Epithelial cell of proximal tubule (primary cell): Measurements from ENCODE around the gene SLC34A2. TPM values are rescaled to one million over a fixed set of nuclear protein-coding genes. Genes with fewer than 3 reads are reported as not detected.
"Not testable (repeated sequence)": the region's sequence is repeated elsewhere in the genome, so short reads cannot be mapped to it uniquely, and the experiment has no call there.

ENCODE experiments used
- DNase-seq: peaks from one replicate; pipeline ENCODE4 v3.0.0-alpha.2; 2011; ENCODE audit warnings: low read depth
- H3K4me3 ChIP-seq: 2 replicates; pipeline ENCODE4 v1.5.1; 2011; ENCODE audit warnings: low read depth, mild to moderate bottlenecking, low read length
- total RNA-seq: library from RNA; depleted of rRNA; stranded (reverse); fragments of >200 nt; gene quantifications from 2 replicates; pipeline ENCODE4 v1.2.3, GENCODE V29; 2015
- TF ChIP-seq, protein P1 (sequence below): conservative IDR thresholded peaks from 2 replicates; pipeline ENCODE4 v1.5.1; 2012; ENCODE audit warnings: low read depth, mild to moderate bottlenecking, low read length

Gene SLC34A2
- total RNA-seq, 1 donor from 2014 or later = 14.8 TPM

DNA sequence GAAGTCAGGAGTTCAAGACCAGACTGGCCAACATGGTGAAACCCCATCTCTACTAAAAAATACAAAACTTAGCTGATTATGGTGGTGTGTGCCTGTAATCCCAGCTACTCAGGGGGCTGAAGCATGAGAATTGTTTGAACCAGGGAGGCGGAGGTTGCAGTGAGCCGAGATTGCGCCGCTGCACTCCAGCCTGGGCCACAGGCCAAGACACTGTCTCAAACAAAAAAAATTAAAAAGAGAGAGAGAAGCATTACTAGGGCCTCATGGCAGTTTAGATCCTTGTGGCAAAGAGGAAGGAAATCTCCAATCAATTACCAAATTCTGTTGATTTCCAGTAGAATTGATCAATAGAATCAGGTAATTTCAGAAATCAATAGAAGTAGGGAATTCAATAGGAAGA is 16.8 kb upstream of the SLC34A2 start:
- DNase-seq = no peak
- H3K4me3 ChIP-seq = no peak overlapping the region
- TF ChIP-seq, protein P1, sequence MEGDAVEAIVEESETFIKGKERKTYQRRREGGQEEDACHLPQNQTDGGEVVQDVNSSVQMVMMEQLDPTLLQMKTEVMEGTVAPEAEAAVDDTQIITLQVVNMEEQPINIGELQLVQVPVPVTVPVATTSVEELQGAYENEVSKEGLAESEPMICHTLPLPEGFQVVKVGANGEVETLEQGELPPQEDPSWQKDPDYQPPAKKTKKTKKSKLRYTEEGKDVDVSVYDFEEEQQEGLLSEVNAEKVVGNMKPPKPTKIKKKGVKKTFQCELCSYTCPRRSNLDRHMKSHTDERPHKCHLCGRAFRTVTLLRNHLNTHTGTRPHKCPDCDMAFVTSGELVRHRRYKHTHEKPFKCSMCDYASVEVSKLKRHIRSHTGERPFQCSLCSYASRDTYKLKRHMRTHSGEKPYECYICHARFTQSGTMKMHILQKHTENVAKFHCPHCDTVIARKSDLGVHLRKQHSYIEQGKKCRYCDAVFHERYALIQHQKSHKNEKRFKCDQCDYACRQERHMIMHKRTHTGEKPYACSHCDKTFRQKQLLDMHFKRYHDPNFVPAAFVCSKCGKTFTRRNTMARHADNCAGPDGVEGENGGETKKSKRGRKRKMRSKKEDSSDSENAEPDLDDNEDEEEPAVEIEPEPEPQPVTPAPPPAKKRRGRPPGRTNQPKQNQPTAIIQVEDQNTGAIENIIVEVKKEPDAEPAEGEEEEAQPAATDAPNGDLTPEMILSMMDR = no peak

DNA sequence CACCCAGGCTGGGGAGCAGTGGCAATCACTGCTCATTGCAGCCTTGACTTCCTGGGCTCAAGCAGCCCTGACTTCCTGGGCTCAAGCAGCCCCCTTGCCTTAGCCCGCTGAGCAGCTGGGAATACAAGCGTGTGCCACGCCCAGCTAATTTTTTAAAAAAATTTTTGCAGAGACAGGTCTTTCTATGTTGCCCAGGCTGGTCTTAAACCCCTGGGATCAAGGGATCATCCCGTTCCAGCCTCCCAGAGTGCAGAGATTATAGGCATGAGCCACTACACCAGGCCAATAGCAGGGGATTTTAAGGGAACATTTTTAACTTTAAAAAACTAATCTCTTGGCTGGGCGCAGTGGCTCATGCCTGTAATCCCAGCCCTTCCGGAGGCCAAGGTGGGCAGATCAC is 5.3 kb upstream of the SLC34A2 start:
- H3K4me3 ChIP-seq = no peak overlapping the region
- TF ChIP-seq, protein P1 = no peak
- DNase-seq = no peak

DNA sequence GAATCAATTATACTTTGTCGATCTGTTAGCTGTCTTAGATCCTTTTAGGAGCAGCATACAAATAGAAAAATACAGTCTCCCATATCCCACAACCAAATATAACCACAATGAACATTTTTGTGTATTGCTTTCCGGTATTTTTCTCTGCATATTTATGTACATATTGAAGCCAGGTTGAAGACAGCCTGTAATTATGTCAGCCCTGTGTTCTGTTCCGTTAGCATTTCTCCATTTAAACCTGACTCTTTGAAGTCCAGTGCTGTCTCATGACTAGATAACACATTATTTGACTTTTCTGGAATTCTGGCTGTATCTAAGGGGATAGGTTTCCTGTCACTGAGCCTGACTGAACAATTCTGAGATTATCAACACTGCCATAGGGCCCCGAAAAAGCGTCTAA is 4.0 kb upstream of the SLC34A2 start:
- H3K4me3 ChIP-seq = no peak overlapping the region
- no peak for DNase-seq
- TF ChIP-seq, protein P1 = no peak

DNA sequence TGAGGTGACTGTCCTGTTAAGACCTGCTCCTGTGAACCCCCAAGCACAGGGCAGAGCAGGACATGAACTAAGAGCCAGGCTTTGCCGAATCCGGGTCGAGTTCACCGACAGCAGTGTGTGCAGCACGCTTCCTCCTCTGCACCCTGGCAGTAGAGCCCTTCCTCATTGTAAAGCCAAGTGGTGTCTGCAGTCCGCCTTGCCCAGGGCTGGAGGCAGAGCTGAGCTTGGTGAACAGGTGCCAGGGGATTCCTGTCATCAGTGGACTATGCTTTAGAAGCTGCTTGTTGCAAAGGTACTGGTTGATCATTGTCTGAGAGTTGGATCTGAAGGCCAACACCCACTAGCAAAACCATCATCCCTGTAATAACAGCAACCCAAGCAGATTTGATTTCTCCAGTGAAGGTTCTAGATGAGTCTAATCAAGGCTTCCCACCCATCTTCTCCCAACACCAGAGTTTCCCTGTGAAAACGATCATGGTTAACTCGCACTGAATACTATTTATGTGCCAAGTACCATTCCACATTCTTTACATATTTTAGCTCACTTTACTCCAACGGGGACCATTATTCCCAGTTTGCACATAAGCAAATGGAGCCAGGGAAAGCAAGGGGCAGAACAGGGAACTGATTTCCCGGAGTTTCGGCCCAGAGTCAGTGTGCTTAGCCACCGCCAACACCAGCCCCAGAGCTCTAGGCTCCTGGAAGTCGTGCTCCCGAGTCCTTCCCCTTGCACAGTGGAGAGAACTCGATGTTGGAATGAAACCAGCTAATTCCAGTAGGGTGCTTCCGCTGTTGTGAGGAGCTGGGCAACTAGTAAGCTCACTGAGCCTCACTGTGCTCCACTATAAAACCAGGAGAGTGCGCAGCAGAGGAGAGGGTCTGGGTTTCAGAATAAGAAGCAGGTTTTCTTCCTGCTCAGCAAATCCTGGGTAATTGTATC is 1.4 kb upstream of the SLC34A2 start:
- DNase-seq = peak; percentile 69
- peak overlapping the region; percentile 58 for H3K4me3 ChIP-seq
- TF ChIP-seq, protein P1 = no peak

DNA sequence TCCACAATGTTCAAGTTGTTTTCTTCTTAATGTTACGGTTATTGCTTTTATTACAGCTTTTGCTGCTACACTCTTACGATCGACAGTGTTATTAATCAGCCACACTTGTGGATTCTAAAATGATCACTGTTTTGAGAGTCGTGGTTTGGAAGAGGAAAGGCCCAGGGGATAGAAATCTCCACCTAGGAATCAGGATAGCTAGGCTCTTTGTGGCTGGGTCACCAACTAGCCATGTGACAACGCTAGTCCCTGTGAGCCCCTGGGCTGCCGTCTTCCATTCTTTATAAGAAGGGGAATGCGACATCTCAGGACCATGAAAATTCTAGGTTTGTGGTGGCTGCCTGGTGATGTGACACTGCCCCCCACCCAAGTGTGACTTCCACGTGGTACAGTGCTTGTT is 380 bp downstream of the SLC34A2 start:
- no peak for DNase-seq
- TF ChIP-seq, protein P1 = no peak
- peak overlapping the region; percentile 58 for H3K4me3 ChIP-seq

DNA sequence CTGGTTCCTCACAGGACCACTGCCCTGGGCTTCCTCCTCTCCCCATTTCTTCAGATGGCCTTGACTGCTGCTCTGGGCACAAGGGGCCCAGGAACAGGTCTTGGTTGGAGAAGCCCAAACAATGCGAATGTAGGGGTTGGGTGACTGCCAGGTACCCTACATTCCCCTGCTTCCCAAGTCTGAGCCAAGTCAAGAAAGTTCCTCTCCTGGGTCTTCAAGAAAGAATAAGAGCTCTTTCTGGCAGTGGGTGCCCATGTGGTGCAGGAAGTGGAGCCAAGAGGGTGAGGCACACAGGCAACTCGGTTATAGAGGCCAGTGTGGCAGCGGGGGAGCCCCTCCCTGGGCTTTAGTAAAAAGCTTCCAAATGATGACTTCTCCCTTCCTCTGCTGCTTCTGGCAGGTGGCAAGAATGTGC is 2.7 kb downstream of the SLC34A2 start:
- H3K4me3 ChIP-seq = peak overlapping the region; percentile 58
- TF ChIP-seq, protein P1 = no peak
- DNase-seq = no peak

DNA sequence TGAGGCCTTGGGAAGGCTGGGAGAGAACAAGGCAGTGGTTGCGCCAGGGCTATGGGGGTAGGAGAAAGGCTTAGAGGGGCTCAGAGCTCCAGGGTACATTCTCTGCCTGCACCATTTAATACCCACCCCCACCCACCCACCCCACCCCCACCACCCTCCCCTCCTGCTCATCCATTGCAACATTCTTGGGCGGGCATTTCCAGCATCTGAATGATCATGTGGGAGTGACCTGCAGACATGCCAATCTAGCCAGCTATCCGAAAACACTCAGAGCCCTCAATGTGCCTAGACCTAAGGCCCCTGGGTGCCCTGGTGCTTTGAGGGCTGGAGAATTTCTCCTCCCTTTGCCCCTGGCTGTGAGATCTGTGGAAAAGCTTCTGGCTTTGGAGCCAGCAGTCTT is 3.1 kb downstream of the SLC34A2 start:
- TF ChIP-seq, protein P1 = no peak
- no peak for DNase-seq
- no peak overlapping the region for H3K4me3 ChIP-seq

DNA sequence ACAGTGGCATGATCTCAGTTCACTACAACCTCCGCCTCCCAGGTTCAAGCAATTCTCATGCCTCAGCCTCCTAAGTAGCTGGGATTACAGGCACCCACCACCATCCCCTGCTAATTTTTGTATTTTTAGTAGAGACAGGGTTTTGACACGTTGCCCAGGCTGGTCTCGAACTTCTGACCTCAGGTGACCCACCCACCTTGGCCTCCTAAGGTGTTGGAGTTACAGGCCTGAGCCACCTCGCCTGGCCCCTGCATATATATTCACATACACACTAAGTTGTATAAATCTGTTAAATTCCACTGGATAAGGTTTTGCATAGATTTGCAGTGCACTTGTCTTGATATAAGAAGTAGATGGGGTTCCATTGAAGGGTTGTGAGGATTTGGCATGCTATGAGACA is 5.8 kb downstream of the SLC34A2 start:
- DNase-seq, H3K4me3 ChIP-seq: not testable (repeated sequence)
